Measurements from ENCODE around the gene FOXQ1. TPM values are rescaled to one million over a fixed set of nuclear protein-coding genes. Genes with fewer than 3 reads are reported as not detected.

Gene FOXQ1
- total and polyA plus RNA-seq, 2 of the 13 experiments (the other 11 are each of a cell fraction or from before 2014, with no cell fraction given), result 35.2 to 39.8 TPM

GRCh38 chr6:1335367-1336037 is 23.6 kb downstream of the FOXQ1 start (continued):
- TF ChIP-seq FOSL1 (CRISPR knock-in tag; IDR thresholded peaks at IDR 0.05; ENCODE audit: borderline replicate concordance) (peak; percentile 71; the same call in 1 of the 2 replicates), SALL1 (CRISPR knock-in tag; IDR thresholded peaks at IDR 0.05) (peak; percentile 97), HNRNPUL1 (IDR thresholded peaks at IDR 0.05; ENCODE audit: low read depth, low read length) (0 out of 2 replicates have a peak, but pooled peaks have one; percentile 71), TFAP4 (IDR thresholded peaks at IDR 0.05; ENCODE audit: borderline replicate concordance, low read depth) (peak; percentile 95), ZBTB43 (CRISPR knock-in tag; conservative IDR thresholded peaks at IDR 0.05) (peak; percentile 79), ZBTB25 (CRISPR knock-in tag; IDR thresholded peaks at IDR 0.05) (peak; percentile 88), ZNF607 (CRISPR knock-in tag; IDR thresholded peaks at IDR 0.05; ENCODE audit: borderline replicate concordance) (peak; percentile 75; the same call in 1 of the 2 replicates), LCORL (IDR thresholded peaks at IDR 0.05) (no peak; the same call in 1 of the 2 replicates), LCORL (CRISPR knock-in tag; IDR thresholded peaks at IDR 0.05) (peak; percentile 86), ZBTB3 (CRISPR knock-in tag; IDR thresholded peaks at IDR 0.05; ENCODE audit: borderline replicate concordance, low read depth) (peak; percentile 46; the same call in 1 of the 2 replicates), ARNTL (CRISPR knock-in tag; IDR thresholded peaks at IDR 0.05) (peak; percentile 74), BRCA1 (CRISPR knock-in tag; IDR thresholded peaks at IDR 0.05) (peak; percentile 59; the same call in 1 of the 2 replicates), CCDC6 (CRISPR knock-in tag; IDR thresholded peaks at IDR 0.05) (peak; percentile 67), HOXA5 (CRISPR knock-in tag; IDR thresholded peaks at IDR 0.05) (peak; percentile 94), SKI (IDR thresholded peaks at IDR 0.05; ENCODE audit: partially characterized antibody) (peak; percentile 74), NFIB (CRISPR knock-in tag; IDR thresholded peaks at IDR 0.05; ENCODE audit: borderline replicate concordance) (no peak), ELF4 (CRISPR knock-in tag; IDR thresholded peaks at IDR 0.05; ENCODE audit: borderline replicate concordance) (peak; percentile 78; the same call in 1 of the 2 replicates), SMYD3 (CRISPR knock-in tag; IDR thresholded peaks at IDR 0.05) (peak; percentile 97), HINFP (CRISPR knock-in tag; IDR thresholded peaks at IDR 0.05; ENCODE audit: low read depth) (no peak), IKZF1 (IDR thresholded peaks at IDR 0.05) (no peak), ZNF749 (CRISPR knock-in tag; IDR thresholded peaks at IDR 0.05; ENCODE audit: borderline replicate concordance) (peak; percentile 60; the same call in 1 of the 2 replicates), DNMT3B (CRISPR knock-in tag; conservative IDR thresholded peaks at IDR 0.05) (peak; percentile 98)
